Trophoblast cell (in vitro differentiated cells and primary cell): Measurements from ENCODE around the gene HUS1.

Experiments
- DNase-seq, 2 donors: peaks; one replicate each; pipeline ENCODE4 v3.0.0-alpha.2; 2016
- H2AFZ ChIP-seq: 2 replicates; pipeline ENCODE4 v1.6.1; 2013; ENCODE audit warnings: low read length, moderate library complexity, mild to moderate bottlenecking; ENCODE audit not compliant: insufficient read depth, poor library complexity
- H2AK5ac ChIP-seq: 2 replicates; pipeline ENCODE4 v1.6.1; 2013; ENCODE audit warnings: mild to moderate bottlenecking, low read length
- H2BK120ac ChIP-seq: 2 replicates; pipeline ENCODE4 v1.6.1; 2013; ENCODE audit warnings: low read length, mild to moderate bottlenecking, moderate library complexity; ENCODE audit not compliant: insufficient read depth, poor library complexity
- H2BK12ac ChIP-seq: 2 replicates; pipeline ENCODE4 v1.6.1; 2013; ENCODE audit warnings: mild to moderate bottlenecking, low read length, moderate library complexity
- H2BK5ac ChIP-seq: 2 replicates; pipeline ENCODE4 v1.6.1; 2013; ENCODE audit warnings: low read length, low read depth, moderate library complexity, mild to moderate bottlenecking; ENCODE audit not compliant: poor library complexity
- H3K14ac ChIP-seq: 2 replicates; pipeline ENCODE4 v1.6.1; 2013; ENCODE audit warnings: mild to moderate bottlenecking, low read length
- H3K18ac ChIP-seq: 2 replicates; pipeline ENCODE4 v1.6.1; 2013; ENCODE audit warnings: mild to moderate bottlenecking, low read length
- H3K23ac ChIP-seq: 2 replicates; pipeline ENCODE4 v1.6.1; 2013; ENCODE audit warnings: low read length
- H3K27ac ChIP-seq: 2 replicates; pipeline ENCODE4 v1.5.1; 2013; ENCODE audit warnings: low read depth, mild to moderate bottlenecking, inconsistent platforms, low read length, moderate library complexity
- H3K27me3 ChIP-seq: 2 replicates; pipeline ENCODE4 v1.6.1; 2013; ENCODE audit warnings: inconsistent platforms, mild to moderate bottlenecking, low read length, moderate library complexity; ENCODE audit not compliant: insufficient read depth
- H3K36me3 ChIP-seq, 2 experiments: 1 replicate in 1 of 2; 2 replicates in 1 of 2; pipeline ENCODE4 v1.6.1; 2013; ENCODE audit warnings: low read length in 2 of 2, mild to moderate bottlenecking in 2 of 2, moderate library complexity in 1 of 2; ENCODE audit not compliant: insufficient read depth in 2 of 2, control insufficient read depth in 1 of 2
- H3K4ac ChIP-seq: 2 replicates; pipeline ENCODE4 v1.6.1; 2013; ENCODE audit warnings: low read depth, mild to moderate bottlenecking, low read length, moderate library complexity
- H3K4me1 ChIP-seq, 2 experiments: 1 replicate in 1 of 2; 2 replicates in 1 of 2; pipeline ENCODE4 v1.6.1; 2013; ENCODE audit warnings: low read length in 2 of 2, mild to moderate bottlenecking in 2 of 2, moderate library complexity in 1 of 2; ENCODE audit not compliant: insufficient read depth in 2 of 2, control insufficient read depth in 1 of 2
- H3K4me2 ChIP-seq: 2 replicates; pipeline ENCODE4 v1.6.1; 2013; ENCODE audit warnings: inconsistent platforms, mild to moderate bottlenecking, low read length, moderate library complexity
- H3K4me3 ChIP-seq: 2 replicates; pipeline ENCODE4 v1.5.1; 2013; ENCODE audit warnings: mild to moderate bottlenecking, low read depth, low read length, inconsistent platforms
- H3K79me1 ChIP-seq: one replicate; pipeline ENCODE4 v1.6.1; 2013; ENCODE audit warnings: low read length
- H3K79me2 ChIP-seq: 2 replicates; pipeline ENCODE4 v1.6.1; 2013; ENCODE audit warnings: low read length, mild to moderate bottlenecking; ENCODE audit not compliant: control insufficient read depth, insufficient read depth, poor library complexity
- H3K9ac ChIP-seq: 2 replicates; pipeline ENCODE4 v1.6.1; 2013; ENCODE audit warnings: mild to moderate bottlenecking, low read length
- H3K9me3 ChIP-seq: 2 replicates; pipeline ENCODE4 v1.6.1; 2013; ENCODE audit warnings: low read depth, mild to moderate bottlenecking, control low read depth, inconsistent platforms, low read length; ENCODE audit not compliant: insufficient read depth
- H4K12ac ChIP-seq: 2 replicates; pipeline ENCODE4 v1.6.1; 2013; ENCODE audit warnings: low read depth, mild to moderate bottlenecking, low read length, moderate library complexity
- H4K8ac ChIP-seq: 2 replicates; pipeline ENCODE4 v1.6.1; 2013; ENCODE audit warnings: low read depth, mild to moderate bottlenecking, low read length, moderate library complexity
- H4K91ac ChIP-seq: one replicate; pipeline ENCODE4 v1.6.1; 2013; ENCODE audit warnings: low read depth, mild to moderate bottlenecking, low read length, moderate library complexity
- WGBS: extraction: QIAGEN DNeasy Blood & Tissue Kit; methylation state at CpG from one replicate; pipeline ENCODE4 v1.1.7; 2013; ENCODE audit warnings: missing lambda C conversion rate; ENCODE audit not compliant: insufficient read length, insufficient coverage; ENCODE audit errors: extremely low coverage; 5-methylcytosine and 5-hydroxymethylcytosine counted together

Gene HUS1

DNA sequence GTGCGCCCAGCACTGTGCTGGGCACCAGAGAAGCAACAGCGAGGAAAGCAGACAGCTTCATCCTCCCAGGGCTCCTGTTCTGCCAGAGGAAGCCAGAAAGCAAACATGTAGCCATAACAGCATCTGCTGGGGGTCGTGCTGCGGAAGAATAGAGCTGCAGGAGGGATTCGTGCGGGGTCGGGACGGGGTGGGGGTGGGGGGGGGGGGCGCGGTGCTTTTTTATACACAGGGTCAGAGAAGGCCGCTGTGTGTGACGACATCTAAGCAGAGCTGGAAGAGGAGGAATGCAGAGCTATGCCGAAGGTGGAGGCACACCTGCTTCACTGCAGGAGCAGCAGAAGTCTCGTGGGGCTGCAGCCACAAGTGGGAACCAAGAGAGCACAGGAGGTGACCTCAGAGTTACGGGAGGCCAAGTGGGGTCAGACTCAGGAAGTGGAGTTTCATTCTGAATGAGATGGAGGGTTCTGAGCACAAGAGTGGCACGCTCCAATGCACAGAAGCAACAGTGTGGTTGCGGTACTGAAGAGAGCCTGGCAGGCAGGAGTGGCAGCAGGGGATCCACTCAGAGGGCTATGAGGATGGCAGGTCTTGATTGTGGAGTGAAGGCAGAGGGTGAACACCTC, 42.2 kb downstream of the HUS1 start:
- H2BK5ac ChIP-seq, result no peak overlapping the region
- no peaks in the 10 kb centered on the region for H3K36me3 ChIP-seq
- H3K18ac ChIP-seq, result no peak overlapping the region
- H3K79me2 ChIP-seq, result no peaks in the 10 kb centered on the region
- H3K9me3 ChIP-seq, result peaks cover 2% of the 10 kb centered on the region
- H3K9ac ChIP-seq, result no peak overlapping the region
- H4K8ac ChIP-seq, result no peak overlapping the region
- H2AFZ ChIP-seq, result no peak overlapping the region
- H2AK5ac ChIP-seq, result no peak overlapping the region
- H3K79me1 ChIP-seq, result no peaks in the 10 kb centered on the region
- no peak overlapping the region for H4K12ac ChIP-seq
- no CpG with 5 or more reads among the region's 17 CpGs for WGBS
- no peak overlapping the region for H3K4ac ChIP-seq
- H2BK120ac ChIP-seq, result no peak overlapping the region
- no peak overlapping the region for H3K14ac ChIP-seq
- no peaks in the 10 kb centered on the region for H3K27me3 ChIP-seq
- no peak overlapping the region for H3K4me3 ChIP-seq
- no peak for DNase-seq
- peaks cover 4 to 6% of the 10 kb centered on the region in 2 experiments for H3K4me1 ChIP-seq
- no peak overlapping the region for H3K23ac ChIP-seq
- no peak overlapping the region for H4K91ac ChIP-seq
- H3K4me2 ChIP-seq, result no peak overlapping the region
- H3K27ac ChIP-seq, result no peak overlapping the region
- H2BK12ac ChIP-seq, result no peak overlapping the region

DNA sequence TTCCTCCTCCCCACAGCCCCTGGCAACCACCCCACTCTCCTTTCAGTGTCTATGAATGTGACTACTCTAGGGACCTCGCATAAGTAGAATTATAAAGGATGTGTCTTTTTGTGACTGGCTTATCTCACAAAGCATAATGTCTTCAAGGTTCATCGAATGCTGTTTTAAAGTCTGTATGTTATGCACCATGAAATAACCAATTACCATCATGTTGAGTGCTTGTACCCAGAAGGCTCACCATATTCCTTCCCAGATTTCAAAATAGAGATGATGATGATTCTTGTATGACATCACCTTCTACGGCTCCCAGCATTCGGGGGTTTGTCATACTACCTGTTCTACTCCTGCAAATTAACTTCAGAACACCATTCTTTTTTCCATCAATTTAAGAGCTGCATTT, 43.1 kb downstream of the HUS1 start:
- Histone ChIP-seq H2AK5ac (no peak overlapping the region), H4K12ac (no peak overlapping the region), H4K8ac (no peak overlapping the region), H3K9ac (no peak overlapping the region), H3K27ac (no peak overlapping the region), H3K79me1 (no peaks in the 10 kb centered on the region), H2BK120ac (no peak overlapping the region), H3K9me3 (peaks cover 2% of the 10 kb centered on the region), H3K18ac (no peak overlapping the region), H4K91ac (no peak overlapping the region), H3K79me2 (no peaks in the 10 kb centered on the region), H3K27me3 (no peaks in the 10 kb centered on the region), H3K23ac (no peak overlapping the region), H3K4me1 (peaks cover 4 to 6% of the 10 kb centered on the region in 2 experiments), H2BK5ac (no peak overlapping the region), H3K14ac (no peak overlapping the region), H3K4me3 (no peak overlapping the region), H2BK12ac (no peak overlapping the region), H3K36me3 (no peaks in the 10 kb centered on the region), H2AFZ (no peak overlapping the region), H3K4ac (no peak overlapping the region), H3K4me2 (no peak overlapping the region)
- DNase-seq, result peak in 1 of 2 donors; percentile 20
- no CpG with 5 or more reads among the region's 4 CpGs for WGBS

- Histone ChIP-seq H3K79me2 (no peaks in the 10 kb centered on the region), H2AFZ (no peak overlapping the region), H3K4me3 (no peak overlapping the region), H3K4me2 (no peak overlapping the region), H3K23ac (no peak overlapping the region), H4K12ac (no peak overlapping the region), H3K27ac (no peak overlapping the region), H3K9me3 (peaks cover 2% of the 10 kb centered on the region), H4K8ac (no peak overlapping the region), H3K4me1 (peaks cover 0 to 2% of the 10 kb centered on the region in 2 experiments), H3K14ac (no peak overlapping the region), H3K27me3 (no peaks in the 10 kb centered on the region), H2BK12ac (no peak overlapping the region), H3K36me3 (no peaks in the 10 kb centered on the region), H2BK120ac (no peak overlapping the region), H3K18ac (no peak overlapping the region), H2AK5ac (no peak overlapping the region), H3K79me1 (no peaks in the 10 kb centered on the region), H3K9ac (no peak overlapping the region), H2BK5ac (no peak overlapping the region), H4K91ac (no peak overlapping the region), H3K4ac (no peak overlapping the region)
- no CpG with 5 or more reads among the region's 10 CpGs for WGBS
- DNase-seq, result no peak
Observed at GRCh38 chr7:47935336-47935735, 44.1 kb downstream of the HUS1 start.

- Histone ChIP-seq H3K4ac (no peak overlapping the region), H3K36me3 (no peaks in the 10 kb centered on the region), H3K23ac (no peak overlapping the region)
Observed at GRCh38 chr7:47934831-47935230, 44.6 kb downstream of the HUS1 start.

More at GRCh38 chr7:47934831-47935230, 44.6 kb downstream of the HUS1 start:
- DNase-seq, result no peak
- Histone ChIP-seq H3K4me2 (no peak overlapping the region), H4K12ac (no peak overlapping the region), H3K27ac (no peak overlapping the region), H3K18ac (no peak overlapping the region), H3K4me3 (no peak overlapping the region), H3K79me2 (no peaks in the 10 kb centered on the region), H3K79me1 (no peaks in the 10 kb centered on the region), H4K8ac (no peak overlapping the region), H3K9ac (no peak overlapping the region), H2BK5ac (no peak overlapping the region), H2AFZ (no peak overlapping the region), H3K9me3 (peaks cover 2% of the 10 kb centered on the region), H3K27me3 (no peaks in the 10 kb centered on the region), H3K4me1 (no peaks in the 10 kb centered on the region), H2BK12ac (no peak overlapping the region), H2BK120ac (no peak overlapping the region), H3K14ac (no peak overlapping the region), H4K91ac (no peak overlapping the region), H2AK5ac (no peak overlapping the region)
- no CpG with 5 or more reads among the region's 6 CpGs for WGBS
